Measurements from ENCODE around the gene FOXO4.

Gene FOXO4

DNA sequence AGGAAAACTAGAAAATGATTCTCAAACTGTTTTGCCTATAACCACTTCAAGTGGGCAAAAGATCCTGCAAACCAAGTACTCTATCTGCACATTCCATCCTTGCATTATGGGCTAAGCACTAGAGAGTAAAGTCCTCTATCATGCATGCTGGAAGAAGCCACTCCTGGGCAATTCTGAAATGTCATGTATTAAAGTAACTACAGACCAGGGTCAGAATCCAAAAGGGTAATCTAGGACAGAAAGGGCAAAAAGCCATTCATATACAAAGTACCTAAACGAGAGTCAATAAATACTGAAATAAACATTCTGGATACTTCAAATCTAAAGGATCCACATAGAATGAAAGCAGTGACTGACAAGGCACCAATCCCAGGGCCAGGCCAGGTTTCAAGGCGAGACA, 28.6 kb upstream of the FOXO4 start:
- TF ChIP-seq, protein P1, sequence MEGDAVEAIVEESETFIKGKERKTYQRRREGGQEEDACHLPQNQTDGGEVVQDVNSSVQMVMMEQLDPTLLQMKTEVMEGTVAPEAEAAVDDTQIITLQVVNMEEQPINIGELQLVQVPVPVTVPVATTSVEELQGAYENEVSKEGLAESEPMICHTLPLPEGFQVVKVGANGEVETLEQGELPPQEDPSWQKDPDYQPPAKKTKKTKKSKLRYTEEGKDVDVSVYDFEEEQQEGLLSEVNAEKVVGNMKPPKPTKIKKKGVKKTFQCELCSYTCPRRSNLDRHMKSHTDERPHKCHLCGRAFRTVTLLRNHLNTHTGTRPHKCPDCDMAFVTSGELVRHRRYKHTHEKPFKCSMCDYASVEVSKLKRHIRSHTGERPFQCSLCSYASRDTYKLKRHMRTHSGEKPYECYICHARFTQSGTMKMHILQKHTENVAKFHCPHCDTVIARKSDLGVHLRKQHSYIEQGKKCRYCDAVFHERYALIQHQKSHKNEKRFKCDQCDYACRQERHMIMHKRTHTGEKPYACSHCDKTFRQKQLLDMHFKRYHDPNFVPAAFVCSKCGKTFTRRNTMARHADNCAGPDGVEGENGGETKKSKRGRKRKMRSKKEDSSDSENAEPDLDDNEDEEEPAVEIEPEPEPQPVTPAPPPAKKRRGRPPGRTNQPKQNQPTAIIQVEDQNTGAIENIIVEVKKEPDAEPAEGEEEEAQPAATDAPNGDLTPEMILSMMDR (conservative IDR thresholded peaks at IDR 0.05; ENCODE audit: low read length): no peak
- no peak for DNase-seq (ENCODE audit: low read depth)
- H3K4me3 ChIP-seq (ENCODE audit: low read length): peak overlapping the region; percentile 73

DNA sequence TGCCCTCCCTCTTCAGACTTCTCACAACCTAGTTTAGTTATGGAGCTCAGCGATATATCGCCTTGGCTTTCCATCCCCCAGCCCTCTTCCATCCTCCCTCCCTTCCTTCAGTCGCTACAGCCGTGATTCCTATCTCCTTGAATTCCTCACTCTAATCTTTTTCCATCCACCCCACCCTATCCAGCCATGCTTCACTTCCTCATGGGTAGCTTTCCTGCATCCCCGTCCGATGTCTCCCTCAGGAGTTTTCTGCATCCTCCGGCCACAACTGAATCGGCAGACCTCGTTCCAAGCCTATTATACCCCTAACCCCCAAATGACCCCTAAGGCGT, 28.0 kb upstream of the FOXO4 start:
- TF ChIP-seq, protein P1 (conservative IDR thresholded peaks at IDR 0.05; ENCODE audit: low read length): no peak
- peak overlapping the region; percentile 73 for H3K4me3 ChIP-seq (ENCODE audit: low read length)
- DNase-seq (ENCODE audit: low read depth): no peak

DNA sequence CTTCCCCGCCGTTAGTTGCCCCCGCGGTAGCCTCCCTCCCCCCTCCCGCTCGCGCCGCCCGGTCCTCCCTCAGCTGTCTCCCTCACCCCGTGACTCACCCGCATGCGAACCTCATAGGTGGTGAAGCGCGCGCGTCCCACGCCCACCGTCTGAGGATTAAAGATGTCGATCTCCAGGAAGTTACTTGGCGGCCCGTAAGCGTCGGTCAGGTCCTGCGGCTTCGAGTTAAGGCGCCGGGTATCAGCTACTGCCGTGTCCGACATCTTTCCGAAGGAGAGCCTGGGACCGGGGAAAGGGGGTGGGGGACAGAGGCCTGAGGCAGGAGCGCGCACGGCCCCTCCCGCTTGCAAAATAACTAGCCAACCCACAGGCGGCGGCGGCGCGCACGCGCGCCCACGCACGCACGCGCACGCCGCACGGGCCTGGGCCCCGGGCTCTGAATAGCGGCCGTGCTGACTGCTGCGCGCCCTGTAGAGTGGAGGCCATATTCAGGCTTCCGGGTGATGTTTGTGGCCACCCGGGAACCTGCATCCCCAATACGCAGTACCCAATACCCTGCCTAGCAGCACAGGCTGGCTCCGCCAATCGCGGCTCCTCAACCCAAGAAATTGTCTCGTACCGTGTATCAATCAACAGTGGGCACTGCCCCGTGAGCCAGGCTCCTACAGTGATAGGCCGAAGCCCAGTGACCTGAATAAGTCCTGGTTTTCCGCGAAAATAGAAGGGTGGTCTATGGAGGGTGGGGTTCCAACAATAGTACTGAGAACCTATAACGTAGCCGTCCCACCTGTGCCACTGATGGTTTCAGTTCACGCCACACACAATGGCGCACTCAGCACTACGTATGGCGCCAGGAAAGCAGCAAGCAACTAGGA, 27.4 kb upstream of the FOXO4 start, which contains the start of gene SNX12:
TSS of gene SNX12 (minus strand) at position 291 of the 875 bp plus-strand sequence. CDS start at position 263, 28 bp downstream.
- H3K4me3 ChIP-seq (ENCODE audit: low read length): peak within 1 kb of the TSS; percentile 73
- TF ChIP-seq, protein P1 (conservative IDR thresholded peaks at IDR 0.05; ENCODE audit: low read length): no peak
- DNase-seq (ENCODE audit: low read depth): peak; percentile 95

DNA sequence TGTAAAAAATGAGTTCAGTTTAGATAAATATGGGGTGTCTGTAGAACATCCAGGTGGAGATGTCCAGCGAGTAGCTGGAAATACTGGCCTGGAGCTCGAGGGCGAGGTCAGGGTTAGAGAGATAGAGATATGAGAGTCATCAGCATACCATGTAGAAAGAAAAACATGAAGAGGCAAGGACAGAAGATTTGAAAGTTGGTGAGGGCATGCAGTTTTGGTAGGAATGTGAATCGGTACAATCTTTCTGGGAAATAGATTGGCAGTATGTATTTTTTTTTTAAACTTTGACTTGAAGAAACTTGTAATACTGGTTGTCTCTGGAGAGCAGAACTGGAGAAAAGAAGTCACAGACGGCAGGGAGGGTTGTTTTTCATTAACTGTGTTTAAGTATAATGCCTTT, 25.1 kb upstream of the FOXO4 start:
- H3K4me3 ChIP-seq (ENCODE audit: low read length): no peak overlapping the region
- TF ChIP-seq, protein P1 (conservative IDR thresholded peaks at IDR 0.05; ENCODE audit: low read length): no peak
- no peak for DNase-seq (ENCODE audit: low read depth)

DNA sequence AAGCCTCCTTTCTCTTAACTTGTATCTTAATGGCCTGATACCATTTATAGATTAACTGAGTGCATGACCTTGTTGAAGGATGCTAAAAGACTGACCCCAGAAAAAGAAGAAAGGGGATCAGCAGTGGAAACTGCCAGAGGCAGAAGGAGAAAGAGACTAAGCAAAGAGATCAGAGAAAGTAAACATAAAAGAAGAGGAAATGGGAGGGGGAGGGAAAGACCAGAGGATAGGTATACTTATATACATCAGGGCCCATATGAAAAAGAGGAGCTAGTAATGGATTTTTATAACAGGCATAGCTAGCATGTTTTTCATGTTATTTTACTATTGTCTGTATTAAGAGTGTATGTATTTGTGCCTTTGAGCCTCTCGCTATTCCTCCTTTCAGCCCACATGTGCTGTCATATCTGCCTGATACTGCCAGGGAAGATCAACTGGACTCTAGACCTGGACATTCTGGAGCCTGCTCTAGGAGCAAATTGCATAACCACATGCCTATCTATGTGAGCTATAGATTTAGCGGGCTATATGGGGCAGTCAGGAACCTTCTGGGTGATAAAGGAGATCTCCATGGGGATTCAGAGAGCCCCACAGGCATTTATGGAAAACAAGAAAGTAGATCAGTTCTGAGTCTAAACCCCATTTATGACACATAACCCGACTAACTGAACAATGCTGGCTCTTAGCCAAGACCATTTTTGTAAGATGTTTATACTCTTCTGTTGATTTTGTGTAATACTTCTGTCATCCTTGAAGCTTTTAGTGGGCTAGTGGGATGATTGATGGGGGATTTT, 14.1 kb upstream of the FOXO4 start:
- peak; percentile 8 for DNase-seq (ENCODE audit: low read depth)
- TF ChIP-seq, protein P1 (conservative IDR thresholded peaks at IDR 0.05; ENCODE audit: low read length): no peak
- H3K4me3 ChIP-seq (ENCODE audit: low read length): no peak overlapping the region

DNA sequence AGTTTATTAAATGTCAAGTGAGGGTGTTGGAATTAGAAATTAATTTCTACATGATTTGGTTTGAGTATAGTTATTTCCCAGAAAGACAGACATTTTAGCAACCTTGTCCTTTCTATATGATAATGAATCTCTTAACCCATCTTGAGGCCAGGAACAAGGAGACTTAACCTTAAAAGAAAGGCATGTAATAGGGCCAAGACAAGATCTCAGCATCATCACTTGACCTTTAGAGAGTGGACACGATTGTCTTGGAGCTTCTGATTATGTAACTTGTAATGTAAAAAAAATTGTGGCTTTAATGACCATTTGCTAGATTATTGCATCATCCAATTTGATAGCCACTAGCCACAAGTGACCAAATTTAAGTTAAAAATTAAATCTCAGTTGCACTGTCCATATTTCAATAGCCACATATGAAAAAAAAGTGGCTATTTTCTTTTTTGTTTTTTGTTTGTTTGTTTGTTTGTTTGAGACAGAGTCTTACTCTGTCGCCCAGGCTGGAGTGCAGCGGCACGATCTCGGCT, 13.5 kb upstream of the FOXO4 start:
- TF ChIP-seq, protein P1 (conservative IDR thresholded peaks at IDR 0.05; ENCODE audit: low read length): no peak
- no peak for DNase-seq (ENCODE audit: low read depth)
- no peak overlapping the region for H3K4me3 ChIP-seq (ENCODE audit: low read length)

All from AG10803 (cell line).